Activated CD4-positive, alpha-beta T cell treated with anti-CD3 and anti-CD28 coated beads, Interleukin-2, Interleukin-6, amounts not matched to agents 100 ng/mL and 50 ng/mL, durations not matched to agents 16 hours and 8 hours (primary cell): ENCODE measurements around the gene MAN1C1.

ENCODE experiments used
- DNase-seq: peaks from one replicate; pipeline ENCODE4 v3.0.0-alpha.2; 2020

Gene MAN1C1

GRCh38 chr1:25787760-25788166, 171.2 kb downstream of the MAN1C1 start:
- no peak for DNase-seq

GRCh38 chr1:25790472-25790871, 173.9 kb downstream of the MAN1C1 start:
- no peak for DNase-seq

GRCh38 chr1:25792115-25792514, 175.5 kb downstream of the MAN1C1 start:
- DNase-seq, result no peak

DNA sequence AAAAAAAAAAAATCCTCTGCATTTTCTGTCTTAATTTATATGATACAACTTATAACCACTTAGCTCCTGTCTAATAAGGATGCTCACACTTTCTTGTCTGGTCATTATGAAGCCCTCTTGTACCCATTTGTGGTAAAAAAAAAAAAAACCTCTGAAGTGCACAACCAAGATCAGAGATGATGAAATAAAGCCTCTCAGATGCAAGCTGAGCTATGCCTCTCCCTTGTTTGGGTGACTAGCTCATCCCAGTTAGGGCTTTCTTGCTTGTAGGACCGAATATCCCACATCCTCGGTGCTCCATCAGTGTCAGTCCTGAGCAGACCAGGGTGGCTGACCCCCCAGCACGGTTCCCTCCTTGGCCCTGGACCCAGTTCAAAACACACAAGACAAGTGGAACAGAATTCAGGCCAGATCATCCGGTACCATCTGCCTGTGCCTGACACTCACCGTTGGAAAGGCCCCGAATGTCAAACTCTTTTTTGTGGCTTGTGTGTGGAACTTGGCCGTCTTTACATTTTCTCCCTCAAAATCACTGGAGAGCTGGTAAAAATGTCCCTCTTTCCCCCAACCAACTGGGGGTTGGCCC, 177.1 kb downstream of the MAN1C1 start:
- no peak for DNase-seq

DNA sequence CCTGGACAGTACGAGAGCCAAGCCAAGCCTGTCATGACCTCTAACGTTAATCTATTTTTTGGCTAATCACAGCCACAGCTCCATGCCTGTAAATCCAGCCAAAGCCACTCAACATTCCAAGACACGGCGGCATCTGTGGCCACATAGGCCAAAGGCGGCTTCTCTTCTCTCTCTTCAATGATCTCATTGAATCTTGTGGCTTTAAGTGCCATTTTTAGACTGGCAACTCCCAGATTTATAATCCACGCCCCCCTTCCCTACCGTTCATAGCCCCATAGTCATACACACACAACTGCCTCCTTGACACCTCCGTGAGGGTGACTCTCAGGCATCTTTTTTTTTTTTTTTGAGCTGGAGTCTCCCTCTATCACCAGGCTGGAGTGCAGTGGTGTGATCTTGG, 177.7 kb downstream of the MAN1C1 start:
- no peak for DNase-seq

DNA sequence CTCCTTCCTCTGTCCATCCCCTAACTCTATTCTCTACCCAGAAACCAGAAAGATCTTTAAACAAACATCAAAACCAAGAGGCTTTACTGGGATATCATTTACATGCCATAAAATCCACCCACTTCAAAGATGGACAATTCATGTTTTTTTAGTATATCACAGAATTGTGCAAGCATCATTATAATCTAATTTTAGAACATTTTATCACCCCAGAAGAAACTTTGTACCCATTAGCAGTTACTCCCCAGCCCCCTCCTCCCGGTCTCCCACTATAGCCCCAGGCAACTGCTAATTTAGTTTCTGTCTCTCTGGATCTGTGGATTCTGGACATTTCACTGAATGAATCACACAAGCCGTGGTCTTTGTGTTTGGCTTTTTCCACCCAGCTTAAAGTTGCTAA, 178.6 kb downstream of the MAN1C1 start:
- DNase-seq, result no peak

DNA sequence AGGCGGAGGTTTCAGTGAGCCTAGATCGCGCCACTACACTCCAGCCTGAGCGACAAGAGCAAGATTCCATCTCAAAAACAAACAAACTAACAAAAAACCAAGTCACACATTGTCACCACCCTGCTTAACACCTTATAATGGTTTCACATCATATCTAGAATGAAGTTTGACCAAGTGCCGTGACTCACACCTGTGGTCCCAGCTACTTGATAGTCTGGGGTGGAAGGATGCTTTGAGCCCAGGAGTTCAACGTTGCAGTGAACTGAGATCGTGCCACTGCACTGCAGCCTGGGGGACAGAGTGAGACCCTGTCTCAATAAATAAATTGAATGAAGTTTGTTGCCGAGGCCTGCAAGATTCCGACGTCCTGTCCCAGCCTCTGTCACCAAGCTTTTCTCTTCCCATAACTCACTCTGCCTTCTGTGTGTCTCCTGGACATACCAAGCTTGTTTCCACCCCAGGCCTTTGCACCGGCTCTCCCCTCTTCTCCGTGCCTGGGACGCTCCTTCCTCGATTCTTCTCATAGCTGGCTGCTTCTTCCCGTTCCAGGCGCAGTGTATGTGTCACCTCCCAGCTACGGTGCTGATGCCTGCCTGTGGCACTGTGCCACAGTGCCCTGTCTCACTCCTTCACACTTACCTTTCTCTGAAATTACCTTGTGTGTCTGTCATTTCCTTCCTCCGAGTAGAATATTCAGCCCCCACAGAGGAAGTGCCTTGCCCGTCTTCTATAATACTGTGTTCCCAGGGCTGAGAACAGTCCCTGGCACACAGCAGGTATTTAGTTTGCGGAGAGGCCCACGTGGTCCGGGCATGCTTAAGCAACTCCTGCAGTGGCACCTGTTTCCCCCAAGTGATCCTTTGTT, 179.6 kb downstream of the MAN1C1 start:
- peak; percentile 36 for DNase-seq

- peak; percentile 83 for DNase-seq
Observed at GRCh38 chr1:25796811-25797458, 180.3 kb downstream of the MAN1C1 start.

GRCh38 chr1:25797939-25798338, 181.3 kb downstream of the MAN1C1 start:
- DNase-seq, result peak; percentile 49

DNA sequence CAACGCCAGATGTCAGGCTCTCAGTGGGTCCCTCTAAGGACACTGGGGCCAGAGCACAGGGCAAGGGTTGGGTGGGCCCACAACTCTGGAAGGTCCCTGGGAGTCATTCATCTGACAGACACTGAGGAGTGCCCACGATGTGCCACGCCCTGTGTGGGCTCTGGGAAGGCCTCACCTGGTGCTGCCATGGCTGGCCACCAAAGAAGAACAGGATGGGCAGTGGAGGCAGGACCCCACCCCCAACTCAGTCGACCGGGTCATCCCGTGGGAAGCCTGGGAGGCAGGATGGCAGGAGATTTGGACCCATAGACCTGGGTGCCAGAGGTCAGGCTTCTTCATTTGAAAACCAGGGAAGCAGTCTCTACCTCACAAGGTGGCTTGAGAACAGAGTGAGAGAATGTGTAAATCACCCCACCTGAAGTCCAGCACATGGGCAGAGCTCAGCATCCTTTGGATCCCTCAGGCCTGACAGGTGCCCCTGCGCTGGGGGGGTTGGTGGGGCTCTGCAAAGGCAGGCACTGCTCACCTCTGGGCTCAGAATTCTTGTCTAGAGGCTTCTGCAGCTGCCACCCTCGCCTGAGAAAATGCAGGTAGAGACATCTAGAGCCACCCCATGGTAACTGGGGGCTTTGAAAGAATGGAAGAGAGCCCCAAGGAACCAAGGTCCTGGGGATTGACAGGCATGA, 182.2 kb downstream of the MAN1C1 start:
- no peak for DNase-seq

DNA sequence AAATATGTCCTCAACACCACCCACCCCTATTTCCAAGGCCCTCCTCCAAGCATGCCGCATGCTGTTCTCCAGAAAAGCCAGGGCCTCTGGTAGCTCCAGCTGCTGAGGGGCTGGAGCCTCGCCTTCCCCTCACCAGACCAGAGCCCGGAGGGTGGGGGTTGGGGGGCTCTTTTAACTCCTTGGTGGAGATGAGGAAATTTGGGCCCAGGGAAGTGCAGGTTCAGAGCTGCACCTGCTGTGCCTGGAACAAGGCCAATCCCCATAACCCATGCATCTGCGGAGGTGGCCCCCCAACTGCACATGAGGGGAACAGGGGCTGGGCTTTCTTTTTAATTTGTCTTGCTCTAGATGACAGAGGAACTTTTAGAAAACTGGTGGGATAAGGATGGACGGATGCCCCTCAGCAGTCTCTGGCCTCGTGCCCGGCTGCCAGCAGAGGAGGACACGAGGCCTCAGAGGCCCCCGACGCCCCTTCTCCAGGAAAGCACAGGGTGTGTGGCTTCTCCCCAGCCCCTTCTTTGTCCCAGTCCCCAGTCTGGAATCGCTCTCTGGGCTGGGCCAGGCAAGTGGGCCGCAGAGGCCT, 182.9 kb downstream of the MAN1C1 start:
- no peak for DNase-seq

- DNase-seq, result no peak
Observed at GRCh38 chr1:25799935-25800702, 183.5 kb downstream of the MAN1C1 start, which contains the start of gene SELENON. SELENON (plus strand) TSS chr1:25800193; CDS start chr1:25800231, 38 bp downstream.

- DNase-seq, result no peak
Observed at GRCh38 chr1:25800703-25801377, 184.2 kb downstream of the MAN1C1 start.

DNA sequence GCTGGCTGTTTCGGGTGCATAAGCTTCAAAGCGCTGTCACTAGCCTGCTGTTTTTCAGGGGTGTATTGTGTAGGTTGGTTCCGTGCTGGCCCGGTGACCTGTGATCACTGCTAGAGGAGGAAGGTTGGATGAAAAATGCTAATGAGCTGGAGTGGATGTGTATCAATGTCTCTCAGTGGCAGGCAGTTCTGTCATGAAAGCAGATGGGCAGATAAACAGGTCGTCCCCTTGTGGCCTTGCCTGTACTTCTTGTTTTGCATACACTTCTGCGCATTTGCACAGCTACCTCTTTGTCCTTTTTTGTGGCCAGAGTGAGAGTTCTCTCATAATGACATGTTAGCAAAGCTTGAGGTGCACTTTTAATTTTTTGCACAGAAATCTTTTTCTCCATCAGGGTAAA, 186.3 kb downstream of the MAN1C1 start:
- peak; percentile 27 for DNase-seq

GRCh38 chr1:25803368-25803767, 186.8 kb downstream of the MAN1C1 start:
- no peak for DNase-seq

- DNase-seq, result peak; percentile 53
Observed at GRCh38 chr1:25804244-25804963, 187.8 kb downstream of the MAN1C1 start.

DNA sequence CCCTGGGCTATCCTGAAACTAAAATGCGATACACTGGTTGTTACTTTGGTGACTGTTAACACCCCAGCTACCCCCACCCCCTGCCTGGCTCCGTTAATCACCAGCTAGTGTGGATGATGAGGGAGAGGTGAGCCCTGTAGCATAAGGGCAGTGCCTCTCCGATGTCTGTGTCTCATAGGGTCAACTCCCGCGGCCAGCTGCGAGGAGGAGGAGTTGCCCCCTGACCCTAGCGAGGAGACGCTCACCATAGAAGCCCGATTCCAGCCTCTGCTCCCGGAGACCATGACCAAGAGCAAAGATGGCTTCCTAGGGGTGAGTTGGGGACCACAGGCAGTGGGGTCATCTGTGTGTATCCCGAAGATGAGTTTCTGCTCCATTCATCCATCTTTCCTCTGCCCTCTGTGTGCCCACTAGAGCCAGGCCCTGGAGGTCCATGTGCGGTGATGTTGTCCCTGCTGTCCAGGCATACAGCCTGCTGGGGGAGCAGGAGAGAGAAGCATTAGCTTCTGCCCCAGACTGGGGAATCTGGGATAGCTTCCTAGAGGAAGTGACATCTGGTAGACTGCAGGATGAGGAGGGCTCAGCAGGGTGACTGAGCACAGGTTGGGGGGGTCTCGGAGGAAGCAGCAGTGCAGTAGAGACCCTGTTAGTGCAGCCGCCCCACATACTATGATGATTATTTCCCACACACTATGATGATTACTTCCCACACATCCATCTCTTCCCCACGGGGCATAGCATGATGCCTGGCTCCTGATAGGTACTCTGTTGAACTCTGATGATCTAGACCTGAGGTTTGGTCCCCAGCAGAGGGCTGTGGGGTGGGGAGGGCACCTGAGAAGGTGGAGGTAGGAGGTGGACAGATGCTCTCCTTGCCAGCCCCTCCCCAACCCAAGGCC, 188.6 kb downstream of the MAN1C1 start:
- no peak for DNase-seq

- DNase-seq, result no peak
Observed at GRCh38 chr1:25805863-25806225, 189.3 kb downstream of the MAN1C1 start.

DNA sequence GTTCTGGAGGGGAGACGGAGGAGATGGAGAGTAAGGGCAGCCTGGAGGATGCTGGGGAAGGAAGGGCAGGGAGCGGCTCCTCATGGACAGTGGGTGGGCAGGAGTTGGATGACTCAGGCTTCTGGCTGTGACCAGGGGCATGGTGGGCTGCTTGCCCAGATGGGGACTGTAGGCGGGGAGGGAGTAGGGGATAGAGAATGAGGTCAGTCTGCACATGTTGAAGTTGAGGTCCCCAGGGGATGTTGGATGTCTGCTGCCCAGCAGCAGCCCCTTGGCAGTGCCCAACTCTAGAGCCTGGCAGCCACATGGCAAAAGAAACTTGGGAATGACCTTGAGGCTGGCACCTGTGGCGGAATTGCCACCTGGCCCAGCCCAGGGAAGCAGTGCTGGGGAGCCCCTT, 189.8 kb downstream of the MAN1C1 start:
- DNase-seq, result no peak
